ENCODE measurements around the gene CEP295NL.

- TF ChIP-seq CTCF (IDR thresholded peaks at IDR 0.05) (no peak), POLR2A (IDR thresholded peaks at IDR 0.05) (no peak)
Observed at GRCh38 chr17:78905541-78905940, 2.5 kb upstream of the CEP295NL start.
